Hepatocyte (in vitro differentiated cells): ENCODE measurements around the gene MTRF1. TPM values are rescaled to one million over a fixed set of nuclear protein-coding genes. Genes with fewer than 3 reads are reported as not detected.

Source experiments
- DNase-seq: peaks from one replicate; pipeline ENCODE4 v3.0.0-alpha.2; 2016; ENCODE audit warnings: low spot score
- H2AFZ ChIP-seq: fragments of 200-600 bp; sonication (generic); 2 replicates; pipeline ENCODE4 v1.6.0; 2016; ENCODE audit warnings: antibody characterized with exemption, mild to moderate bottlenecking
- H3K27ac ChIP-seq: fragments of 200-600 bp; sonication (generic); 2 replicates; pipeline ENCODE4 v1.5.1; 2016; ENCODE audit warnings: mild to moderate bottlenecking
- H3K27me3 ChIP-seq: fragments of 200-600 bp; sonication (generic); 2 replicates; pipeline ENCODE4 v1.6.1; 2016
- H3K36me3 ChIP-seq: fragments of 200-600 bp; sonication (generic); replicated peaks from 2 replicates; pipeline ENCODE4 v1.5.1; 2016; ENCODE audit warnings: low read depth; ENCODE audit not compliant: insufficient read depth
- H3K4me1 ChIP-seq: fragments of 200-600 bp; sonication (generic); 2 replicates; pipeline ENCODE4 v1.5.1; 2016; ENCODE audit warnings: mild to moderate bottlenecking, moderate library complexity; ENCODE audit not compliant: insufficient read depth
- H3K4me2 ChIP-seq: fragments of 200-600 bp; sonication (generic); 2 replicates; pipeline ENCODE4 v1.6.0; 2016
- H3K4me3 ChIP-seq: fragments of 200-600 bp; sonication (generic); 2 replicates; pipeline ENCODE4 v1.5.1; 2016; ENCODE audit warnings: mild to moderate bottlenecking
- H3K79me2 ChIP-seq: fragments of 200-600 bp; sonication (generic); 2 replicates; pipeline ENCODE4 v1.6.0; 2017; ENCODE audit warnings: mild to moderate bottlenecking
- H3K9me2 ChIP-seq: fragments of 200-600 bp; sonication (generic); replicated peaks from 2 replicates; pipeline ENCODE4 v1.6.0; 2017; ENCODE audit warnings: mild to moderate bottlenecking; ENCODE audit not compliant: insufficient read depth
- H3K9me3 ChIP-seq: fragments of 200-600 bp; sonication (generic); 2 replicates; pipeline ENCODE4 v1.5.1; 2016; ENCODE audit warnings: low read depth, mild to moderate bottlenecking
- H4K20me1 ChIP-seq: fragments of 200-600 bp; sonication (generic); 2 replicates; pipeline ENCODE4 v1.6.0; 2016; ENCODE audit warnings: mild to moderate bottlenecking; ENCODE audit not compliant: insufficient read depth, poor library complexity, severe bottlenecking
- CTCF ChIP-seq: fragments of 200-600 bp; sonication (generic); IDR thresholded peaks from 2 replicates; pipeline ENCODE4 v1.5.1; 2016; ENCODE audit warnings: antibody characterized with exemption, mild to moderate bottlenecking; ENCODE audit not compliant: poor library complexity
- EZH2 ChIP-seq: fragments of 200-600 bp; sonication (generic); IDR thresholded peaks from 2 replicates; pipeline ENCODE4 v1.6.1; 2016; ENCODE audit warnings: antibody characterized with exemption, mild to moderate bottlenecking, borderline replicate concordance
- EZH2phosphoT487 ChIP-seq: fragments of 200-600 bp; sonication (generic); IDR thresholded peaks from one replicate; pipeline ENCODE4 v1.6.1; 2018; ENCODE audit warnings: antibody characterized with exemption, mild to moderate bottlenecking, low read depth, moderate library complexity; ENCODE audit not compliant: unreplicated experiment, severe bottlenecking
- WGBS: methylation state at CpG from one replicate; pipeline ENCODE4 v1.1.6; 2016; ENCODE audit warnings: low lambda C conversion rate; ENCODE audit errors: missing lambda C conversion rate; 5-methylcytosine and 5-hydroxymethylcytosine counted together
- polyA plus RNA-seq: library from polyadenylated mRNA; unstranded; fragments of >200 nt; fragmentation: Nextera tagmentation; extraction: Ambion mirVana; gene quantifications from 2 replicates; pipeline ENCODE4 v1.2.1, GENCODE V29; 2016
- total RNA-seq: library from RNA; depleted of rRNA; stranded (reverse); fragments of >200 nt; gene quantifications from 2 replicates; pipeline ENCODE4 v1.2.3, GENCODE V29; 2014

The MTRF1 gene
- total and polyA plus RNA-seq, 2 experiments from 2014 or later = 10.4 to 18.5 TPM

DNA sequence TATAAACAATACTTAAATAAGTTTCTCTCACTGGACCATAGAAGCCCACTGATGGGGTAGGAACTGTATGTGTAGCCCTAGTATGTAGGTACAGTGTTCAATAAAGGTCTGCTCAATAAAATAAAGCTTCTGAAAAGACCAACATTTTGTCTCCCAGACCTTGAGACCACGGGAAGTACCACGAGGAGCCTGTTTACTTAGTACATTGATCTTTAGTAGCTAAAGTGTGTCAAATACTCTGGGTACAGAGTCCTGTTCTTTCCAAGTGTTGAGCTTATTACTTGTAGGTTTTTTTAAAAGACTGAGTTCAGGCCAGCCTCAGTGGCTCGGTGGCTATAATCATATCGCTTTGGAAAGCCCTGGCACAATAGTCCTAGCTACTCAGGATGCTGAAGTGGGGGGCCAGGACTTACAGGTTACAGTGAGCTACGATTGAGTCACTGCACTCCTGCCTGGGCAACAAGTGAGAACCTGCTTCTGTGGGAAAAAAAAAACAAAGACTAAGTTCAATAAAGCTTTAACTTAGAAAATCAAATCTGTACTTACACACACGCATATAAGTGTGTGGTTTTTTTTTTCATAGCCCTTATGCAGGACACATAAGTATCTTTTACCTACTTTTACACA is 3.4 kb downstream of the MTRF1 start:
- Histone ChIP-seq H3K27ac (no peak overlapping the region), H3K9me2 (no peaks in the 10 kb centered on the region), H4K20me1 (no peaks in the 10 kb centered on the region), H3K27me3 (no peaks in the 10 kb centered on the region), H3K9me3 (no peaks in the 10 kb centered on the region), H3K4me2 (no peak overlapping the region), H3K4me3 (no peak overlapping the region), H2AFZ (no peak overlapping the region), H3K4me1 (no peaks in the 10 kb centered on the region), H3K79me2 (peaks cover 3% of the 10 kb centered on the region), H3K36me3 (no peaks in the 10 kb centered on the region)
- no peak for TF ChIP-seq CTCF
- no peak for TF ChIP-seq EZH2phosphoT487
- no peak for TF ChIP-seq EZH2
- WGBS = 91% methylated on average over 6 of the region's 6 CpGs
- no peak for DNase-seq

DNA sequence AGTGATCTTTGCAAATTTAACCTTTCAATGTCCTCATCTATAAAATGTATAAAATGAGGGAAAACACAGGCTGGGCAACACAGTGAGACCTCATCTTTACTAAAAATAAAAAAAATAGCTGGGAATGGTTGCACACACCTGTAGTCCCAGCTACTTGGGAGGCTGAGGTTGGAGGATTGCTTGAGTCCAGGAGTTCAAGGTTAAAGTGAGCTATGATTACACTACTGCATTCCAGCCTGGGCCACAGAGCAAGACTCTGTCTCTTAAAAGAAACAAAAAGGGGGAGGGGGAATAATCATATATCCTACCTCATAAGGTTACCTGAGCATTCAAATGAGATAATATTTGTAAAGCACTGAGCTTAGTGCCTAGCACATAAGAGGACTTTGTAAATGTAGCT is 5.8 kb downstream of the MTRF1 start:
- H3K4me3 ChIP-seq = no peak overlapping the region
- no peaks in the 10 kb centered on the region for H4K20me1 ChIP-seq
- H3K4me2 ChIP-seq = no peak overlapping the region
- DNase-seq = no peak
- peaks cover 3% of the 10 kb centered on the region for H3K79me2 ChIP-seq
- H3K27me3 ChIP-seq = no peaks in the 10 kb centered on the region
- H3K9me2 ChIP-seq = no peaks in the 10 kb centered on the region
- H3K9me3 ChIP-seq = no peaks in the 10 kb centered on the region
- no peaks in the 10 kb centered on the region for H3K4me1 ChIP-seq
- no peaks in the 10 kb centered on the region for H3K36me3 ChIP-seq
- no peak for TF ChIP-seq EZH2
- TF ChIP-seq CTCF = no peak
- TF ChIP-seq EZH2phosphoT487 = no peak
- no peak overlapping the region for H2AFZ ChIP-seq
- H3K27ac ChIP-seq = no peak overlapping the region

GRCh38 chr13:41254902-41255301 is 8.5 kb downstream of the MTRF1 start:
- Histone ChIP-seq H3K4me2 (no peak overlapping the region), H3K27ac (no peak overlapping the region), H3K36me3 (no peaks in the 10 kb centered on the region), H2AFZ (no peak overlapping the region), H3K9me3 (no peaks in the 10 kb centered on the region), H3K27me3 (no peaks in the 10 kb centered on the region), H3K4me3 (no peak overlapping the region), H4K20me1 (no peaks in the 10 kb centered on the region), H3K4me1 (no peaks in the 10 kb centered on the region), H3K79me2 (peaks cover 3% of the 10 kb centered on the region), H3K9me2 (no peaks in the 10 kb centered on the region)
- no peak for DNase-seq
- TF ChIP-seq CTCF (no peak), EZH2 (no peak), EZH2phosphoT487 (no peak)
- 94% methylated on average over 1 of the region's 1 CpG for WGBS

DNA sequence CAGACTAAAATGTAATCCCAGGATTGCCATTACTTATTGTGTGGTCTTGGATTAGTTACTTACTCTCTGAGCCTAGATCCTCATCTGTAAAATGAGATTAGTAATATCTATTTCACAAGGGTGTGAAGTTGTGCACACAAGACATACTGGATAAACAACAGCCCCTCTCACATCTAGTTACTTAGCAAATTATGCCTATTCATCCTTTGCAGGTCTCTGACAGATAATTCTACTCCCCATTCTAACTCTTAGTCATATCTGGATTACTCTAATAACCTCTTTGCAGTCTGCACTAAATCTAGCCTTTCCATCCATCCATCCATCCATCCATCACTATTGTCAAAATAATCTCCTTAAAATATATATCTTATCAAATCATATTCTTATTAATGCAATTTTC is 12.4 kb downstream of the MTRF1 start:
- TF ChIP-seq EZH2phosphoT487 (no peak), CTCF (no peak), EZH2 (no peak)
- DNase-seq = no peak
- H3K4me1 ChIP-seq = no peaks in the 10 kb centered on the region

More for the DNA sequence above, 12.4 kb downstream of the MTRF1 start:
- Histone ChIP-seq H3K4me3 (no peak overlapping the region), H4K20me1 (no peaks in the 10 kb centered on the region), H3K4me2 (no peak overlapping the region), H3K27me3 (no peaks in the 10 kb centered on the region), H3K79me2 (no peaks in the 10 kb centered on the region), H3K9me3 (no peaks in the 10 kb centered on the region), H2AFZ (no peak overlapping the region), H3K9me2 (no peaks in the 10 kb centered on the region), H3K36me3 (no peaks in the 10 kb centered on the region), H3K27ac (no peak overlapping the region)
